H9 (cell line): ENCODE data around the gene VAMP2. TPM values are rescaled to one million over a fixed set of nuclear protein-coding genes. Genes with fewer than 3 reads are reported as not detected.

ENCODE experiments used
- DNase-seq: peaks from one replicate; pipeline ENCODE4 v3.0.0-alpha.2; 2017
- H2AFZ ChIP-seq: one replicate; pipeline ENCODE4 v1.6.1; 2013; ENCODE audit warnings: mild to moderate bottlenecking, low read length, control low read depth, moderate library complexity
- H2AK5ac ChIP-seq: 2 replicates; pipeline ENCODE4 v1.6.1; 2013; ENCODE audit warnings: low read length, control low read depth, mixed read lengths; ENCODE audit not compliant: insufficient read length
- H2BK120ac ChIP-seq: one replicate; pipeline ENCODE4 v1.6.1; 2013; ENCODE audit warnings: low read depth, mild to moderate bottlenecking, low read length, control low read depth, inconsistent platforms; ENCODE audit not compliant: poor library complexity, severe bottlenecking
- H2BK12ac ChIP-seq: 2 replicates; pipeline ENCODE4 v1.6.1; 2013; ENCODE audit warnings: low read length, control low read depth, mixed read lengths, low read depth; ENCODE audit not compliant: insufficient read length
- H2BK15ac ChIP-seq: 2 replicates; pipeline ENCODE4 v1.6.1; 2013; ENCODE audit warnings: low read depth, low read length, control low read depth
- H2BK20ac ChIP-seq: one replicate; pipeline ENCODE4 v1.6.1; 2013; ENCODE audit warnings: low read depth, mild to moderate bottlenecking, low read length, control low read depth, inconsistent platforms; ENCODE audit not compliant: poor library complexity, severe bottlenecking
- H2BK5ac ChIP-seq: 2 replicates; pipeline ENCODE4 v1.6.1; 2013; ENCODE audit warnings: low read length, control low read depth, mixed read lengths; ENCODE audit not compliant: insufficient read length
- H3K14ac ChIP-seq: 2 replicates; pipeline ENCODE4 v1.6.1; 2013; ENCODE audit warnings: low read length, control low read depth; ENCODE audit not compliant: insufficient read depth
- H3K18ac ChIP-seq: 2 replicates; pipeline ENCODE4 v1.6.1; 2013; ENCODE audit warnings: low read depth, mild to moderate bottlenecking, mixed read lengths, low read length, control low read depth; ENCODE audit not compliant: insufficient read length
- H3K23ac ChIP-seq: 2 replicates; pipeline ENCODE4 v1.6.1; 2013; ENCODE audit warnings: low read length, control low read depth, mixed read lengths, low read depth; ENCODE audit not compliant: insufficient read length
- H3K23me2 ChIP-seq: 2 replicates; pipeline ENCODE4 v1.6.1; 2013; ENCODE audit warnings: low read depth, mild to moderate bottlenecking, mixed read lengths, low read length, control low read depth; ENCODE audit not compliant: insufficient read length, poor library complexity, severe bottlenecking
- H3K27ac ChIP-seq: 2 replicates; pipeline ENCODE4 v1.5.1; 2013; ENCODE audit warnings: low read length, control low read depth, mixed read lengths, low read depth; ENCODE audit not compliant: insufficient read length
- H3K27me3 ChIP-seq: 2 replicates; pipeline ENCODE4 v1.6.1; 2013; ENCODE audit warnings: low read length, control low read depth, inconsistent platforms; ENCODE audit not compliant: insufficient read depth
- H3K4ac ChIP-seq: 2 replicates; pipeline ENCODE4 v1.6.1; 2013; ENCODE audit warnings: low read depth, mild to moderate bottlenecking, control low read depth, inconsistent platforms, low read length, moderate library complexity
- H3K4me1 ChIP-seq: 2 replicates; pipeline ENCODE4 v1.6.1; 2013; ENCODE audit warnings: low read length, control low read depth, inconsistent platforms; ENCODE audit not compliant: insufficient read depth
- H3K4me2 ChIP-seq: 2 replicates; pipeline ENCODE4 v1.6.1; 2013; ENCODE audit warnings: low read length, control low read depth, mixed read lengths; ENCODE audit not compliant: insufficient read length, insufficient read depth
- H3K56ac ChIP-seq: 2 replicates; pipeline ENCODE4 v1.6.1; 2013; ENCODE audit warnings: low read depth, mild to moderate bottlenecking, mixed read lengths, low read length, control low read depth; ENCODE audit not compliant: insufficient read length
- H3K79me1 ChIP-seq: 2 replicates; pipeline ENCODE4 v1.6.1; 2013; ENCODE audit warnings: low read depth, mild to moderate bottlenecking, moderate library complexity, low read length, control low read depth, inconsistent platforms; ENCODE audit not compliant: insufficient read depth, poor library complexity, severe bottlenecking
- H3K79me2 ChIP-seq: 2 replicates; pipeline ENCODE4 v1.6.1; 2013; ENCODE audit warnings: low read length, control low read depth, inconsistent platforms; ENCODE audit not compliant: insufficient read depth
- H3K9ac ChIP-seq: 2 replicates; pipeline ENCODE4 v1.6.1; 2013; ENCODE audit warnings: low read length, control low read depth, mixed read lengths; ENCODE audit not compliant: insufficient read length; ENCODE audit errors: extremely low read depth
- H3K9me3 ChIP-seq: one replicate; pipeline ENCODE4 v1.6.1; 2013; ENCODE audit warnings: low read depth, low read length, inconsistent platforms; ENCODE audit not compliant: control insufficient read depth
- H3T11ph ChIP-seq: one replicate; pipeline ENCODE4 v1.6.1; 2013; ENCODE audit warnings: mild to moderate bottlenecking, low read length, control low read depth, inconsistent platforms
- H4K20me1 ChIP-seq: one replicate; pipeline ENCODE4 v1.6.1; 2013; ENCODE audit not compliant: control insufficient read depth, insufficient read length, insufficient read depth
- H4K5ac ChIP-seq: 2 replicates; pipeline ENCODE4 v1.6.1; 2013; ENCODE audit warnings: low read depth, mild to moderate bottlenecking, mixed read lengths, low read length, control low read depth; ENCODE audit not compliant: insufficient read length
- H4K8ac ChIP-seq: replicated peaks from 2 replicates; pipeline ENCODE4 v1.6.1; 2013; ENCODE audit warnings: low read length, control low read depth, mixed read lengths, low read depth; ENCODE audit not compliant: insufficient read length
- H4K91ac ChIP-seq: 2 replicates; pipeline ENCODE4 v1.6.1; 2013; ENCODE audit warnings: low read depth, mild to moderate bottlenecking, moderate library complexity, mixed read lengths, low read length, control low read depth; ENCODE audit not compliant: insufficient read length
- H3K27ac Mint-ChIP-seq, 3 experiments: 2 replicates in 2 of 3; 3 replicates in 1 of 3; pipeline ENCODE4 v1.8.0; 2020 to 2021; ENCODE audit warnings: mixed read lengths in 3 of 3, mild to moderate bottlenecking in 1 of 3, moderate library complexity in 1 of 3
- H3K27me3 Mint-ChIP-seq: 2 replicates; pipeline ENCODE4 v1.8.0; 2021; ENCODE audit warnings: low read depth, mild to moderate bottlenecking, moderate library complexity, mixed read lengths
- H3K36me3 Mint-ChIP-seq, 3 experiments: 2 replicates in 2 of 3; 3 replicates in 1 of 3; pipeline ENCODE4 v1.8.0; 2020 to 2021; ENCODE audit warnings: low read depth in 3 of 3, mixed read lengths in 3 of 3; ENCODE audit not compliant: insufficient read depth in 1 of 3
- H3K4me1 Mint-ChIP-seq, 2 experiments: 2 replicates each; pipeline ENCODE4 v1.8.0; 2020; ENCODE audit warnings: mixed read lengths in 2 of 2
- H3K4me3 Mint-ChIP-seq, 2 experiments: 2 replicates in 1 of 2; 3 replicates in 1 of 2; pipeline ENCODE4 v1.8.0; 2020 to 2021; ENCODE audit warnings: mild to moderate bottlenecking in 2 of 2, mixed read lengths in 2 of 2, moderate library complexity in 1 of 2
- H3K9me3 Mint-ChIP-seq, 2 experiments: 2 replicates in 1 of 2; 3 replicates in 1 of 2; pipeline ENCODE4 v1.8.0; 2020; ENCODE audit warnings: mild to moderate bottlenecking in 2 of 2, mixed read lengths in 2 of 2, moderate library complexity in 1 of 2
- WGBS: extraction: QIAGEN DNeasy Blood & Tissue Kit; methylation state at CpG from one replicate; pipeline ENCODE4 v1.1.7; 2013; ENCODE audit warnings: missing lambda C conversion rate, low lambda C conversion rate, mixed read lengths; ENCODE audit not compliant: insufficient read length; ENCODE audit errors: extremely low coverage; 5-methylcytosine and 5-hydroxymethylcytosine counted together
- total RNA-seq: library from RNA; stranded (reverse); gene quantifications from 2 replicates; pipeline ENCODE4 v1.2.1, GENCODE V29; 2021
- TF ChIP-seq, protein P1 (sequence below): fragments of 200-600 bp; sonication (generic); conservative IDR thresholded peaks from 3 replicates; pipeline ENCODE4 v1.8.0; 2021; ENCODE audit warnings: antibody characterized with exemption, mild to moderate bottlenecking

The VAMP2 gene
- total RNA-seq, 1 experiment from 2014 or later, result 22.8 TPM

- Histone ChIP-seq H2BK12ac (no peak overlapping the region), H3K4me2 (no peak overlapping the region), H3K56ac (no peak overlapping the region), H3K23me2 (peaks cover 17% of the 10 kb centered on the region), H4K91ac (no peak overlapping the region), H2BK5ac (no peak overlapping the region), H2BK15ac (no peak overlapping the region), H3K79me2 (no peaks in the 10 kb centered on the region), H3K27me3 (no peaks in the 10 kb centered on the region), H4K5ac (no peak overlapping the region), H3K79me1 (no peaks in the 10 kb centered on the region), H3K18ac (no peak overlapping the region), H4K20me1 (no peaks in the 10 kb centered on the region), H3K14ac (no peak overlapping the region), H3K4ac (no peak overlapping the region), H2AK5ac (no peak overlapping the region), H2BK120ac (no peak overlapping the region), H2AFZ (no peak overlapping the region), H3K23ac (no peak overlapping the region), H3K4me1 (peaks cover 3% of the 10 kb centered on the region; the same call in 1 of the 2 replicates), H3K27ac (no peak overlapping the region), H3K9ac (no peak overlapping the region), H4K8ac (no peak overlapping the region), H3K9me3 (no peaks in the 10 kb centered on the region), H2BK20ac (no peak overlapping the region), H3T11ph (no peak overlapping the region)
- DNase-seq, result peak; percentile 95
- Mint-ChIP-seq H3K27me3 (peaks cover 3% of the 10 kb centered on the region), H3K27ac (peak overlapping the region; percentile 8 to 54 (median 44); a peak in 2 of 7 replicates), H3K36me3 (peaks cover 10 to 26% (median 22%) of the 10 kb centered on the region in 3 experiments), H3K4me1 (peaks cover 25 to 31% of the 10 kb centered on the region in 2 experiments), H3K4me3 (peak overlapping the region in 1 of 2 experiments; percentile 50; a peak in 3 of 5 replicates), H3K9me3 (no peaks in the 10 kb centered on the region)
- TF ChIP-seq, protein P1, sequence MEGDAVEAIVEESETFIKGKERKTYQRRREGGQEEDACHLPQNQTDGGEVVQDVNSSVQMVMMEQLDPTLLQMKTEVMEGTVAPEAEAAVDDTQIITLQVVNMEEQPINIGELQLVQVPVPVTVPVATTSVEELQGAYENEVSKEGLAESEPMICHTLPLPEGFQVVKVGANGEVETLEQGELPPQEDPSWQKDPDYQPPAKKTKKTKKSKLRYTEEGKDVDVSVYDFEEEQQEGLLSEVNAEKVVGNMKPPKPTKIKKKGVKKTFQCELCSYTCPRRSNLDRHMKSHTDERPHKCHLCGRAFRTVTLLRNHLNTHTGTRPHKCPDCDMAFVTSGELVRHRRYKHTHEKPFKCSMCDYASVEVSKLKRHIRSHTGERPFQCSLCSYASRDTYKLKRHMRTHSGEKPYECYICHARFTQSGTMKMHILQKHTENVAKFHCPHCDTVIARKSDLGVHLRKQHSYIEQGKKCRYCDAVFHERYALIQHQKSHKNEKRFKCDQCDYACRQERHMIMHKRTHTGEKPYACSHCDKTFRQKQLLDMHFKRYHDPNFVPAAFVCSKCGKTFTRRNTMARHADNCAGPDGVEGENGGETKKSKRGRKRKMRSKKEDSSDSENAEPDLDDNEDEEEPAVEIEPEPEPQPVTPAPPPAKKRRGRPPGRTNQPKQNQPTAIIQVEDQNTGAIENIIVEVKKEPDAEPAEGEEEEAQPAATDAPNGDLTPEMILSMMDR, result peak; percentile 84
- no CpG with 5 or more reads among the region's 20 CpGs for WGBS
Measured at GRCh38 chr17:8158267-8159031, 4.3 kb downstream of the VAMP2 start.
